ACHN (cell line): ENCODE results near the gene FOXK1.

Experiments used
- DNase-seq: peaks from one replicate; pipeline ENCODE4 v3.0.0-alpha.2; 2015
- in situ Hi-C: cut with HindIII; loops from 2 replicates; pipeline ENCODE4 v1.10.0; 2017; ENCODE audit warnings: low sequenced_read_pairs, low pct_ligation_motif_present, low pct_unique_long_range_greater_than_20kb

Gene FOXK1

GRCh38 chr7:4733936-4734528 is 51.9 kb downstream of the FOXK1 start:
- in situ Hi-C loops = no loop called here
- no peak for DNase-seq

- in situ Hi-C loops = no loop called here
- no peak for DNase-seq
These were observed 52.7 kb downstream of the FOXK1 start for GRCh38 chr7:4734587-4735345.

GRCh38 chr7:4737300-4737699 is 55.2 kb downstream of the FOXK1 start:
- no peak for DNase-seq
- in situ Hi-C loops = no loop called here

- in situ Hi-C loops = no loop called here
- DNase-seq = peak; percentile 91
These were observed 56.8 kb downstream of the FOXK1 start for GRCh38 chr7:4738711-4739527.

- no peak for DNase-seq
- in situ Hi-C loops = no loop called here
These were observed 57.5 kb downstream of the FOXK1 start for GRCh38 chr7:4739528-4739992.

GRCh38 chr7:4740796-4741195 is 58.7 kb downstream of the FOXK1 start:
- in situ Hi-C loops = no loop called here
- DNase-seq = no peak

- DNase-seq = no peak
- in situ Hi-C loops = no loop called here
These were observed 60.0 kb downstream of the FOXK1 start for GRCh38 chr7:4742051-4742573.

GRCh38 chr7:4742852-4743251 is 60.8 kb downstream of the FOXK1 start:
- in situ Hi-C loops = no loop called here
- no peak for DNase-seq

- in situ Hi-C loops = no loop called here
These were observed 62.5 kb downstream of the FOXK1 start for GRCh38 chr7:4744391-4745264.

GRCh38 chr7:4745265-4745919 is 63.3 kb downstream of the FOXK1 start:
- in situ Hi-C loops = no loop called here
- no peak for DNase-seq

More at GRCh38 chr7:4744391-4745264, 62.5 kb downstream of the FOXK1 start:
- peak; percentile 100 for DNase-seq

- peak; percentile 90 for DNase-seq
- in situ Hi-C loops = no loop called here
These were observed 64.2 kb downstream of the FOXK1 start for GRCh38 chr7:4745971-4746919.

GRCh38 chr7:4747013-4747412 is 64.9 kb downstream of the FOXK1 start:
- DNase-seq = no peak
- in situ Hi-C loops = no loop called here

GRCh38 chr7:4747746-4748145 is 65.7 kb downstream of the FOXK1 start:
- in situ Hi-C loops = no loop called here
- DNase-seq = no peak

- in situ Hi-C loops = no loop called here
- DNase-seq = no peak
These were observed 66.2 kb downstream of the FOXK1 start for GRCh38 chr7:4748231-4748681.

GRCh38 chr7:4749363-4749762 is 67.3 kb downstream of the FOXK1 start:
- in situ Hi-C loops = no loop called here
- no peak for DNase-seq

GRCh38 chr7:4749798-4750197 is 67.7 kb downstream of the FOXK1 start:
- in situ Hi-C loops = no loop called here
- no peak for DNase-seq
